Measurements from ENCODE around the gene PRKAB1.

The PRKAB1 gene

DNA sequence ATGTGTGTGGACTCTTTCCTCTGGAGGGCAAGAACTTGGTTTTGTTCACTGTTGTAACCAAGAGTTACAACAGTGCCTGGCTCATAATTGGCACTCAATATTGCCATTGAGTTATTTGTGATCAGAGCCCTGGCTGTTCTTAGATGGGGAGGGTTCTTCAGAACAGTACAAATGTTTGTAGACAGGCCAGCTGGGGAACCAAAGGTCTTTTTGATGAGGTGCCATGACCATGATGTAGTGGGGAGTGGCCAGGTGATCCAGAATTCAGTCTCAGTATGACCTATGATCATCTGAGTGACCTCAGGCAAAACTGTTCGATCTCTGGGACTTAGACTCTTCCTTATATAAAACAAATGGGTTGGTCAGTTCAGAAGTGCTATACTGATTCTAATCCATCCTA, 3.3 kb upstream of the PRKAB1 start:
- no peak for DNase-seq

DNA sequence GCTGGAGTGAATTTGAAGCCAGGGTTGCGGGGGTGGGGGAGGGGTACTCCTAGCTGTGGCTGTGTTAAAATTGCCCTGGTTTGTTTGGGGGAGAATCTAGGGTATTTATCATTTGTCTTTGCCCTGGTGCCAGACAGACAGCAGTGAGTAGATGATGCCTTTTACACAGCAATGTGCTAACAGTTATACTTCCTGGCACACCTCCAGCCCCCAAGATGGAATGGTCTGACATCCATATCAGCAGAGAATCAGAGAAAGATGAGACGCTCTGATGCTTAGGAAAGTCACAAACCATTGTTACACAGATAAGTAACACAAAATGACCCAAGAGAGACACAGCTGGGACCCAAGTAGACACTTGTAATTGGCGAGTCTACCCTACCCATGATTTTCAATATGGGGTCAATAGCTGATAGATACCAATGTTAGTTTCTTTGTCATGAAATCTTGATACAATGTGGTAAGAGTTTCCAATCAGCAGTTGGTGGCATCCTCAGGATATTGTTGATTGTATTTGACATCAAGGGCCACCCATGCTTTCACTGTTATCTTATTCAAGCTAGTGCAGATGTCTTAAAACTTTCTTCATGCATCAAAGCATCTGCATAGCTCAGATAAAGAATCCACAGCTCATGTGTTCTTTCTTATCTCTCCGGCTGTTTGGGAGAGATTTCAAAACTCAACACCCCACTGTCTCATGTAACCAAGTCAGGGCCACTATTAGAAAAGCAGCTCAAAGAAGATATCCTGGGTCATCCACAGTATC, 2.6 kb upstream of the PRKAB1 start:
- DNase-seq, result no peak

DNA sequence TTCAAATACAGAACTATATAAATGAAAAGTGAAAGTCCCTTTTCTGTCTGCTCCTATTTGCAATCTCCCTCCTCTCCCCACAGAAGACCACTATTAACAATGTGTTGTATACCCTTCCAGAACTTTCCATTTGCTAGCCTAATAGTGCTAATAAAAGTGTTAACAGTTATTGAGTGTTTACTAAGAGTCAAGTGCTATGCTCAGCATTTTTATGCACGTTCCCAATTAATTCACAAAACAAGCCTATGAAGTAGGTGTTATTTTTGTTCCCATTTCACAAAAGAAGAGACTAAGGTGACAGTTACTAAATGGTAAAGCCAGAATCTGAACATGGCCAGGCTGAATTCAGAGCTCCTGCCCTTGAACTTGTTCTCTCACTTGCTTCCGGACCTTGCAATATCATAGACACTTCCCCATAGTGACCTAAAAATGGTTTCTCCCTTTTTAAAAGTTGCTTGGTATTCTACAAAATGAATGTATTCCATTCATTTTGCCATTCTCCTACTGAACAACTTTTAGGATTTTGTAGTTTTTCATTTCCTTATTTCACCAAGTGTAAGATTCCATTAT, 1.6 kb upstream of the PRKAB1 start:
- DNase-seq, result no peak

DNA sequence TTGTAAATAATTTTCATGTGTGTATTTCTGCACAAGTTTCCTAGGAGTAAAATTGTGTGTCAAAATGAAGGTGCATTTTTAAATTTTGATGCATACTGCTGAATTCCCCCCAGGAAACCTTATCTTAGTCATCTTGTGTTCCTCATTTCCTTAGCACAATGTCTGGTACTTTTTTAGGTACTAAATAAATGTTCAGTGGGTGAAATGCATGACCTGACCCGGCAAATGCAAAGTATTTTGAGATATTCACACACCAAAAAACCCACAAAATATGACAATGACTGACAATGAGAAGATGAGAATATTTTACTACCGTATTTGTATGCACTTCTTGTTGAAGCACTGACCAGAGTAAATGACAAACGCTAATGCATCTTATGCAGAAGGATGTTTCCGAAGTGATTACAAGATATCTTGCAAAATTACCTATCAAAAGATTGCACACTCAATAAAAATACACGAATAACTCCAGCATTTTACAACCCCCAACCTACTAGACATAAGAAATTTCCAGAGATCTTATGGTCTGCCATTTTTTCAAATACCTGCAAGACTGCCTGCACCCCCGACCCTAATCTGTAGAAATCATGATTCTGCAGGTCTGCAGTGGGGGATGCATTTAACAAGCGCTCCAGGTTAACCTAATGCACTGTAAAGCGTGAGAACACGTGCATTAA, 895 bp upstream of the PRKAB1 start:
- DNase-seq, result no peak

DNA sequence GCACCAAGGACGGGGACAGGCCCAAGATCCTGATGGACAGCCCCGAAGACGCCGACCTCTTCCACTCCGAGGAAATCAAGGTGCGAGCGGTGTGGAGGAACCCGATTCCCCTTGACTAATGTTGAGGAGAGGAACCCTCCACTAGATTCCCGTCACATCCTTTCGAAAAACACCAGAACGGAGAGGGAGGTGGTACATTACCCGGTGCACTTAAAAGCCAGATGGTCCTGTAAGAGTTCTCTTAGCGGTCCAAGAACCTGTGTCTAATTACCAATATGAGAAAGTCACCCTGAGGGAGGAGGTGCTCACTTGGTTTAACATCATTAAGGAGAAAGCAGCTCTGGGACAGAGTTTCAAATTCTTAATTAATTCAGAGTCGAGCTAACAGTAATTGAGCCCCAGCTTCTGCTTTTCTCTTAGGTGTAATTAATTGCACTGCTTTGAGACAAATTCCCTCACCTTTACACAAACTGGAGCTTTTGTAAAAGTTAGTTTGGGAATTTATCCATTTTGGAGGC, 450 bp downstream of the PRKAB1 start:
- peak; percentile 44 for DNase-seq

DNA sequence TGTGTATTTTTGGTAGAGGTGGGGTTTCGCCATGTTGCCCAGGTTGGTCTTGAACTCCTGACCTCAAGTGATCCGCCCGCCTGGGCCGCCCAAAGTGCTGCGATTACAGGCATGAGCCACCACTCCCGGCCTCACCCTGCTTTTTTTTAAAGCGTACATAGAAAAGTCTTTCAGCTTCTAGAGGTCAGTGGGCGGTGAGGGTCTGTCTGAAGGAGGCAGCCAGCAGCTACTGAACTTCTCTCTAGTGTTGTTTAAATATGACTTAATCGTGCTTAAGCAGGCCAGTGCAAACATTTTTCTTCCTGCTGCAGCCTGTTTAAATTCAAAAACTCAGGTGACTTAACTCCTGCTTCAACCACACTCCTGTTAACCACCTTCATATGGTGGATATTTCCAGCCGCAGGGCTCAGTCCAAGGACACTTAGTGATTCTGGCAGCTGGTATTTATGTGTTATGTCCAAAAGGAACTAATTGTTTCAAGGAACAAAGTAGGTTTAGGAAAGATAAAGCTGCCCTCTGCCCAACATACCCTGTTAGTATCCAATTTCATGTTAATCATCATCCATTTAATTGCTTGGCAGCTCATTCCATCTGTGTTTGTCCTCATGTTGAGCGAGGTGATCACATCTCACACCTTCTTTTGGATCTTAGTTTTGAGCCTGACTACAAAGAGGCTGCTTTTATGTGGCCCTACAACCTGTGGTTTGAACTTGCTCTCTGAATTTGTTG, 2.0 kb downstream of the PRKAB1 start:
- DNase-seq, result peak; percentile 91

DNA sequence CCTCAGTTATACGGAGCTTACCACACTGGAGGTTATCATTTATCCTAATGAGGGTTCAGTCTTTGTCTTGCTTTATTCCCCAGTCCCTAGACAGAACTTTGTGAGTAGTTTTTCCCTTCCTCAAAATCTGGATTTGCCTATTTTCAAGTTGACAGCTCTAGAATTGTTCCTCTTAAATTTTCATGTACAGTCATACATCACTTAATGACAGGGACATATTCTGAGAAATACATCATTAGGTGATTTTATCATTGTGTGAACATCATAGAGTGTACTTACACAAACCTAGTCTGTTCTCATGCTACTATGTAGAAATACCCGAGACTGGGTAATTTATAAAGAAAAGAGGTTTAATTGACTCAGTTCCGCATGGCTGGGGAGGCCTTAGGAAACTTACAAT, 3.1 kb downstream of the PRKAB1 start:
- no peak for DNase-seq

DNA sequence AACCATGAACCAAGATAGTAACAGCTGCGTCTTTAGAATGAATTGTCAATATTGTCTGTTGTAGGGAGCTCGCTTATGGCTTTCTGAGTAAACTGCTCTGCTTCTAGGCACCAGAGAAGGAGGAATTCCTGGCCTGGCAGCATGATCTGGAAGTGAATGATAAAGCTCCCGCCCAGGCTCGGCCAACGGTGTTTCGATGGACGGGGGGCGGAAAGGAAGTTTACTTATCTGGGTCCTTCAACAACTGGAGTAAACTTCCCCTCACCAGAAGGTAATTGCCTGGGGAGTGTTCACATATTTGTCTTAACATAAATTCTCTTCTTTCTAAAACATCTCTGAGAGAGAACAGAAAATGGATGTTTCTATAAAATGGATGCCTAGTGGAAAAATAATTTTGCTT, 4.3 kb downstream of the PRKAB1 start:
- DNase-seq, result no peak

DNA sequence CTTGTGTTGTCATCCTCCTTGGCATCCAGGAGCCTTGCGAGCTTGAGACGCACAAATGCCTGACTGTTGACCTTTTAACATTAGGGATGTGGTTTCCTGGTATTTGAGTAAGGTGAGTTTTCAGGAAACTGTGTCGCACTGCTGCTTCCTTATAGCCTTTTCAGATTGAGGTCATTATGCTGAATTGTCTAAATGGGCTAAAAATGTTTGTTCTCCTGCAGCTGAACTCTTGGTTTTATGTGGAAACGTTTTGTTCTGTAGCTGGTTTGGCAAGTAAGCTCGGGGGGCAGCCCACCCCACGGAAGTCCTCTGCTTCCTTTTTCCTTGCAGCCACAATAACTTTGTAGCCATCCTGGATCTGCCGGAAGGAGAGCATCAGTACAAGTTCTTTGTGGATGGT, 5.7 kb downstream of the PRKAB1 start:
- DNase-seq, result peak; percentile 69

DNA sequence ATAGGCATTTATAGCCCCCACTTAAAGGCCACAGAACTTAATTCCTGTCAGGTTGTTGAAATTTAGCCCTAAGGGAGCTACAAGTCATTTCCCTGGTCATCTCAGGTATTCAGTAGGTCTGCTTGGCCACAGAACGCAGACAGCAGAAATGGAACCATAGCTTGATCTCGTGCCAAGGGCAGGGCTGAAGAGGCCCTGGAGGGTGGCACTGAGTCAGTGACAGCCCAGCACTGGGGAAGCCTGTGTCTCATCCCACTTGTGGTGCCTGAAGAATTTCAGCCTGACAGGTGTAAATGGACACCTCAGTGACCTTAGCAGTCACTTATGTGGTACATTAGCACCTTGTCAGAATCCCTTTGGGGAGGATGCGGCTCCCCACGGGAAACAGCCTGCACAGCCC, 6.6 kb downstream of the PRKAB1 start:
- DNase-seq, result peak; percentile 36

DNA sequence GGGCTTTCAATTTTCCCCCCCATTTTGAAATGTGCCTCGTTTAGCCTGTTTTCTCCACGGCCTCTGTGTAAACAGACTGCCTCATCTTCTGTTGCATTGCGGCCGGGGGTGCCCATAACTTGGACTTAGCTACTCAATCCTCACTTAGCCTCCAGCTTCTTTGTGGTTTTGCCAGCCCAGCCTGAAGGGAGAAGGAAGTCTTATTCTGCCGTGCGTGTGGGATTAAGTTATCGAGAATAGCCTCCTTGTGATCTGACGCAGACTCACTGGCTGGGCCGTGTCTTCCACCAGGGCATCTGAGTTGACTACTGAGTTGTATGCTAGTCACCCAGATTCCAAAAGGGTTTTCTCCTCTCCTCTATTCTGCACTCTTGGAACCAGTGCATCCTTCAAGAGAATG, 8.1 kb downstream of the PRKAB1 start:
- no peak for DNase-seq

DNA sequence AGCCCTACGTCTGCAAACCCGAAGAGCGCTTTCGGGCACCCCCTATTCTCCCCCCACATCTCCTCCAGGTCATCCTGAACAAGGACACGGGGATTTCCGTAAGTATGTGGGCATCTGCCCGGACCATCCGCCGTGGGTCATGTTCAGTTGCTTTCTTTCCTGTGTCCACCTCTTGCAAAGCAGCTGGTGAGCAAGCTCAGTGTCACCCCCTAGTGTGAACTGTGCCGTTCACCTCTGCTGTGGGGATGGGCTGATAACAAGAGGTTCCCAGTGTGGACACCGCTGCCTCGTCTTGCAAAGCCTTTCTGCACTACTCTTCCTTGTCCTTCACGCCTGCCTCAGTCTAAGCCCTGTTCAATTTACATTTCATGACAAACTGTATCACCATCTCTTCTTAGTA, 8.6 kb downstream of the PRKAB1 start:
- no peak for DNase-seq

DNA sequence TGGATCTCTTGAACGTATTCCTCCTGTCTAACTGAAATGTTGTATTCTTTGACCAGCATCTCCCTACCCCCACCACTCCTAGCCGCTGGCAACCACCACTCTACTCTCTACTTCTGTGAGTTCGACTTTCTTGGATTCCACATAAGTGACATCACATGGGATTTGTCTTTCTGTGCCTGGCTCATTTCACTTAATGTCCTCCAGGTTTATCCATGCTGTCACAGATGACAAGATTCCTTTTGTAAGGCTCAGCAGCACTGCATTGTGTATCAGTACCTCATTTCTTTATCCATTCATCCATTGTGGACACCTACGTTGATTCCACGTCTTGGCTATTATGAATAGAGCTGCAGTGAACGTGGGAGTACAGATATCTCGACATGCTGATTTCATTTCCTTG, 10.5 kb downstream of the PRKAB1 start:
- DNase-seq, result no peak

DNA sequence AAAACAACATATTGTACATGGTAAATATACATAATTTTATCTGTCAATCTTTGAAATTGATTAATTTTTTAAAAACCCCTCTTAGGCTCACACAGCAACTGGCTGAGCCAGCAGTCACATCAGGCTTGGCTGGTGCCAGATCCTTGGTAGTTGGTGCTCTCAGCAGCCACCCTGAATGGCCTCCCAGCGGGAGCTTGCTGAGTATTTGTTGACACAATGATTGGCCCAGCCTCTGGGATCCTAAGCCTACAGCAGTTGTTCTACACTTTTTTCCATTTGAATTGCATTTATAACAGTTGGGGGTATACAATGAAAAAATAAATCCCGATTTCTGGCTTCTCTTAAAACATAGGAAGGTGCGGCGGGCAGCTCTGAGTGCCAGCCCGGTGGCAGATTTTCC, 11.1 kb downstream of the PRKAB1 start:
- peak; percentile 62 for DNase-seq

DNA sequence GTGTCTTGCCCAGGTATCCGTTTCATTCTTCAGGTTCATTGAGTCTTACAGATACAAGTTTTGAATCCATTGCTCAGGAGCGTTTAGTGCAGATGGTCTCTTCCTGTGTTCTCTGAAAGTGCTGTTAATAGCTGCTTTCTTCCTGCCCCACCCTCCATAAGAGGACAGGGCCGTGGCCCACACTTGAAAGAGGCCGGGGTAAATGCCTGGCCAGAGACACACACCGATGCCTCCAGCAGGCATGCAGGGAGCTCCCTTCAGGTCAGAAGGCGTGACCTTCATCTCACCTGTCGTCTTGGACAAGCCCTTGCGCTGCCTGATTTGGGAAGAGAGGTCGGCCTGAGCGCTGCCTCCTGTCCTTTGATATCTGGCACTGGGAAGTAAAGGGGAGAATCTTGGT, 11.6 kb downstream of the PRKAB1 start:
- no peak for DNase-seq

DNA sequence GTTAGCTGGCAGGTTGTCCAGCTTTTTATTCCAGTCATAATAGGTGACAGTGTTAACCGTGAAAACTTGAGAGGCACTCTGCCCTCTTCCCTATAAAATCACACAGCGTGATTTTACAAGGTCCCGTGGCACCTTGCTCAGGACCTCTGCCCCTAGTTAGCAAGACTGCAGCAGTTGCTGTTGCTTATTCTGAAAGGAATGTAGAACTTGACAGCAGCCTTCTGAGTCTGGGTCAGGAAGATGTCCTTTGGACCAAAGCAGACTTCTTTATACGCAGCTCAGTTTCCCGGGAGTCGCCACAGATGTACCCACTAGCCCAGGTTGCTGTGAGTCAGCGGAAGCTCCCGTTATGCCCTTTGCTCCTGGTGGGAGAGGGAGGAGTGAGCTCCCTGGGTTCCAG, 13.2 kb downstream of the PRKAB1 start:
- DNase-seq, result no peak

DNA sequence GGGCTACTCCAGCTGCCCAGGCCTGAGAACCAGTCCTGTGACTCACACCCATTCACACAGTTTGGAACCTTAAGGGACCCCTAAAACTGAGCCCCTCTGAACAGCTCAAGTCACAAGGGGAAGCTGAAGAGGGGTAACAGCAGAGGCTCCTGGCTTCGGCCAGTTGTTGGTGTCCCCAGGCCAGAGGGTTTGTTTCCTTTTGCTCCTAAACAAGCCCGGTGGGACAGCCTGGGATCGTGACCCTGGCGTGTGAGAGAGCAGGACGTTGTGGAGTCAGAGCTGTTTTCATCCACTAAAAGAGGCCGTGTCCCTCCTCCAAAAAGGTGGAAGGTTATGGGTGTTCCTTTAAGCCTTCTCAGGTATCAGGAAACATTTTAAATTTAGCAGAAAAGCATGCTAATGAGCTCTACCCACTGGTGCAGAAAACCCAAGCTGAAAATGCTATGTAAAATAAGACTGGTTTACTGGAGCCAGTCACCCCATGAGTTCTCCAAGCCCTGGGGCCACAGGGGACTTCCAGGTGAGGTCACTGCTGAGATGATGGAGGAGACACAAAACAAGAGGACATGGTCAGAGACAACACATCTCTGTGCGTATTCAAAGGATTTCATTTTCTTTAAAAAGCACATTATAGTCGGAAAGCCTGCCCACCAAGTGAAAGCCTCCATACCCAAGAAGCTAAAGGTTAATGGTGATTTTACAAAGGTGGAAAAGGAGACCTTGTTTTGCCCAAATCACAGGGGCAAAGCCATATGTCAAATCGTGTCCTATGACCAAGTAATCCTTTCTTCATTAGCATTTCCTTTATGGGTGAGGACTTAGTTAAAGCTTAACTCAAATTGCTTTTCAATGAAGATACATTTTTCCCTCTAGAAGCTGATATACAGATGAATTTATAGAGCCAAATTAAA, 14.1 kb downstream of the PRKAB1 start:
- no peak for DNase-seq

DNA sequence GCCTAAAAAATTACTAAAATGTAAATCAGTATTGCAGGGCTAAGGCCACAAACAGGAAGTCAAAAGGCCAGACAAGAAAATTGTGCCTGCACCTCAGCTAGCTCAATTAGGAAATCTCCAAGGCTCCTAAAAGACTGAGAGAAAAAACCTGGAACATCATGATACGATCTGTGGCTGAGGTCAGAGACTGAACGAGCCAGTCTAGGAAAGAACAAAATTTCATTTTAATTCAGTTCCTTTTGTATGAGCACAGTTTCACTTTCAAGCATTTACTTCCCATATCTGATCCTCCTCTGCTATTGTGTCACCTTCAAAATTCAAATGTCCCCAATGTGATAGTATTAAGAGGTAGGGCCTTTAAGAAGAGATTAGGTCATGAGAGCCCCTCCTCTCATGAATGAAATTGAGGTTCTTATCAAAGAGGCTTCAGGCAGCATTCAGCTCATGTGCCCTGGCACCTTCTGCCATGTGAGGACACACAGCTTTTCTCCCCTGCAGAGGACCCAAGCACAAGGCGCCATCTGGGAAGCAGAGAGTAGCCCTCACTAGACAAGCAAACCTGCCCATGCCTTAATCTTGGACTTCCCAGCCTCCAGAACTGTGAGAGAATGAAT, 14.8 kb downstream of the PRKAB1 start:
- DNase-seq, result no peak

DNA sequence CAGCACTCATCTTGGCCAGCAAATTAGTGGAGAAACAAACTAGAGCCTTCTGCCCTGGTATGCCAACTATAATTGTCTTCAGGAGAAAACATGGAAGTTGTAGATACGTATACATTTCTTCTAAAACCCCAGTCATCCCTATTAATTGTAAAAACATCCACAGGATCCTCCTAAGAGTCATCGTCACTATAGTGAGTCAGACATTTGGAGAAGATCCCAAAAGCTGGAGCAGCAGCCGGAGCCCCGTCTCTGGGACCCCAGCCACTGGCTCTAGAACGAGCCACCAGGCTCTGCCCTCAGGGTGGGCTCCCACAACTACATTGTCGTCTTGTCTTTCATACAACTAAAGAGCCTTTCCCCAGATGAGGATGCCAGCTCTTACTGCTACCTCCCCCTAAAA, 15.5 kb downstream of the PRKAB1 start:
- no peak for DNase-seq

DNA sequence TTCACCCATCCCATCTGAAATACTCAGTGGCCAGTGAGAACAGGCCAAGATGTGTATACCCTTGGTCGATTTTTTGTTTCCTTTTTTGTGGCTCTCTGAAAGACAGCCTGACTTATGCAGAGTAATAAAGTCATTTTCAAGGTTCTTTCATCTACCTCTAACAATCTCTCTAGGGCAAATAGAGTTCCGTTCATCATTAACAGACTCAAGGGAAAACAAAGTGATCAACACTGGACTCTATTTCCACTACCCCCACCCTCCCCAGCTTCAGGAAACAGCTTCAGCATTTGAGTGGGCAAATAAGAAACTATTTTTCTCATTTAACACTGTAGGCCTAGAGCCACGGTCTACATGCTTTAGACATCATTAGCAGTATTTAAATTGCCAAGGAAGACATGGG, 15.9 kb downstream of the PRKAB1 start:
- no peak for DNase-seq

DNA sequence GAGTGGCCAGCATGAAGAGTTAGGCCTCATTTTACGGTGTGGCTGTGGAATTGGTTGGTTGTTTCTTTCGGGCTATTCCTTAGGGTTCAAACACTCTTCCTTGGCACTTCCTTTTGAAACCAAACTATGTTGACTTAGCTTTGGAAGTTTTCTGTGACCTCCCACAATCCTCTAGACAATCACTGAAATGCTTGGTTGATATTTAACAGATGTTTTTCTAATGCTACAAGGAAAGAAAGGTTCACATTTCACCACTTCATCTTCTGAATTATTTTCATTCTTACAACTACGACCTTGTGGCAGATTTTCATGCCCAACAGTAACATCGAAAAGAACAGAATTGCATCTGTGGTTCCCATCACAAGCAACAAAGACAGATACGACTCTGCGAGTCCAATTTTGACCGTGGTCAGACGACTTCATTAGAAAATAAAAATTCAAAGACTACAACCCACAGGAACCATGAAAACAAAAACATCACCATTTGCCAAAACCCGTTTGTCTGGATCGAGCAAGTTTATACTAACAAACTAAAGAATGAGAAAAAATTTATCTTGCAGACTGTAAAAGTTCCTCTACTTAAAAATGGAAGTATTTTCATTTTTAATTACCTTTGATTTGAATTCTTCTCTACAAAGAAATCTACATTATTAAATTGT, 16.9 kb downstream of the PRKAB1 start:
- no peak for DNase-seq

All from NCI-H2029 (cell line).